GM21381 (cell line): ENCODE results near the gene PALM3.
A peak's percentile ranks its signal among the peaks of the same experiment; 100 is the strongest.
"Not testable (repeated sequence)": the region's sequence is repeated elsewhere in the genome, so short reads cannot be mapped to it uniquely, and the experiment has no call there.

Source experiments
- ATAC-seq: cut with Tn5 transposase; IDR thresholded peaks from one replicate; pipeline ENCODE4 v1.9.1; 2021; ENCODE audit warnings: mild to moderate bottlenecking, moderate library complexity; ENCODE audit not compliant: unreplicated experiment

PALM3 gene

DNA sequence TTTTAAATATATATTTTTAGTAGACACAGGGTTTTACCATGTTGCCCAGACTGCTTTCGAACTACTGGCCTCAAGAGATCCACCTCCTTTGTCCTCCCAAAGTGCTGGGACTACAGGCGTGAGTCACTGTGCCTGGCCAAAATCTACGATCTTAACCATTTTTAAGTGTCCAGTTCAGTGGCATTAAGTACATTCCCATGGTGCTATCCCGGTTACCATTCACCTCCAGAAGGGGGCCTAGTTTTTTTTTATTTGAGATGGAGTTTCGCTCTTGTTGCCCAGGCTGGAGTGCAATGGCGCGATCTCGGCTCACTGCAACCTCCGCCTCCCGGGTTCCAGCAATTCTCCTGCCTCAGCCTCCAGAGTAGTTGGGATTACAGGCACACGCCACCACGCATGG, 26.7 kb downstream of the PALM3 start:
- ATAC-seq, result not testable (repeated sequence)

DNA sequence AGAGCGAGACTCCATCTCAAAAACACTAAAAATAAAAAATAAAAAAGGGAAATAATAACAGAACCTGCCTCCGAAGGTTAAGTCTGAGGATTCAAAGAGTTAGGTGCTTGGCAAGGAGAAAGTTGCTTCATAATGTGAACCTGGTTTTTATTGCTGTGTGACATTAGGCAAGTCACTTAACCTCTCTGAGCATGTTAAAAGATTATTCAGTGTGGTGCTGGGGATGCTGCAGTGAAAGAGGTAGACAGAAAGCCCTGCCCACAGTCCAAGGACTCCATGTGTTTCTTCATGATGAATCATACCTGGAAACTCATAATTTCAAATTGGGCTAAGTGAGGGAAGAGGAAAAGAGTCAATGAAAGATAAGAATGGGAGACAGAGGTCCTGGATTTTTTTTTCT, 27.9 kb downstream of the PALM3 start:
- ATAC-seq, result no peak

- ATAC-seq, result no peak
Observed at GRCh38 chr19:14031719-14032480, 30.0 kb downstream of the PALM3 start, which contains the start of gene IL27RA. Gene IL27RA, plus strand, starts transcription at chr19:14031762. Its CDS starts 111 bp downstream, at chr19:14031873.

DNA sequence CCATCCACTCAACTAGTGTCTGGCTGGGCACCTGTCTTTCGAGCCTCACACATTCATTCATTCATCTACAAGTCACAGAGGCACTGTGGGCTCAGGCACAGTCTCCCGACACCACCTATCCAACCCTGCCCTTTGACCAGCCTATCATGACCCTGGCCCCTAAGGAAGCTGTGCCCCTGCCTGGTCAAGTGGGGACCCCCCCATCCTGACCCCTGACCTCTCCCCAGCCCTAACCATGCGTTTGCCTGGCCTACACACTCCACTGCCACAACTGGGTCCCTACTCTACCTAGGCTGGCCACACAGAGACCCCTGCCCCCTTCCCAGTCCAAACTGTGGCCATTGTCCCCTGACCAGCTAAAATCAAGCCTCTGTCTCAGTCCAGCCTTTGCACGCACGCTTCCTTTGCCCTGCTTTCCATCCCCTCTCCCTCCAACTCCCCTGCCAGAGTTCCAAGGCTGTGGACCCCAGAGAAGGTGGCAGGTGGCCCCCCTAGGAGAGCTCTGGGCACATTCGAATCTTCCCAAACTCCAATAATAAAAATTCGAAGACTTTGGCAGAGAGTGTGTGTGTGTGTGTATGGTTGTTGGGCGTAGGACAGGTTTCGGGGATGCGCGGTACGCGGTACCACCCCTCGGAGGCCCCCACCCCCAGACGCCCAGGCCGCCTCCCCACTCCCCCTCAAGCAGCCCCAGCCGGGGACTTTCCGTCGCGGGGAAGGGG, 30.7 kb downstream of the PALM3 start:
- no peak for ATAC-seq

DNA sequence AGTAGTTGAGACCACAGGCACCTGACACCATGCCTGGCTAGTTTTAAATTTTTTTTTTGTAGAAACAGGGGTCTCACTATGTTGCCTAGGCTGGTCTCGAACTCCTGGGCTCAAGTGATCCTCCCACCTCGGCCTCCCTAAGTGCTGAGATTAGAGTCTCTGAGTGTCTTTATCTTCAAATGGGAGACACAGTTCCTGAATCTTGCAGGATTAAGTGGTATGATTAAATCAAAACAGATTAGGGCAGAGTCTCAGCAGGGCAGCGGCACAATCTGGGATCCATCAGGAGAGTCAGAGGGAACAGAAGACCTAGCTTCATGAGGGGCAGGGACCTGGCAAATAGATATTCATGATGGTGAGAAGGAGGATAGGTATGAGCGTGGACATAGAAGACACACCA, 33.0 kb downstream of the PALM3 start:
- no peak for ATAC-seq

GRCh38 chr19:14027856-14028450, 33.9 kb downstream of the PALM3 start, which contains the start of gene RLN3:
Gene RLN3, plus strand, starts transcription at chr19:14028148. Its CDS starts 57 bp downstream, at chr19:14028205.
- no peak for ATAC-seq

DNA sequence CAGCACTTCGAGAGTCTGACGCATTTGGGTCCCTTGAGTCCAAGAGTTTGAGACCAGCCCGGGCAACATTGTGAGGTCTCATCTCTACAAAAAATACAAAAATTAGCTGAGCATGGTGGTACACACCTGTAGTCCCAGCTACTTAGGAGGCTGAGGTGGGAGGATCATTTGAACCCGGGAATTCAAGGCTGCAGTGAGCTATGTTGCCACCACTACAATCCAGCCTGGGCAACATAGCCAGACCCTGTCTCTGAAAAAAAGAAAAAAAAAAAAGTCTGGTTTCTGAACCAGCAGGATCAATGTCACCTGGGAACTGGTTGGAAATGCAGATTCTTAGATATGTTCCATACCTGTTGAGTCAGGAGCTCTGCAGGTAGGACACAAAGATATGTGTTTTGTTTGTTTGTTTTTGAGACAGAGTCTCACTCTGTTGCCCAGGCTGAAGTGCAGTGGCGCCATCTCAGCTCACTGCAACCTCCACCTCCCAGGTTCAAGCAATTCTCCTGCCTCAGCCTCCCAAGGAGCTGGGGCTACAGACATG, 35.2 kb downstream of the PALM3 start:
- ATAC-seq, result not testable (repeated sequence)

- no peak for ATAC-seq
Observed at GRCh38 chr19:14023404-14024235, 38.3 kb downstream of the PALM3 start.

DNA sequence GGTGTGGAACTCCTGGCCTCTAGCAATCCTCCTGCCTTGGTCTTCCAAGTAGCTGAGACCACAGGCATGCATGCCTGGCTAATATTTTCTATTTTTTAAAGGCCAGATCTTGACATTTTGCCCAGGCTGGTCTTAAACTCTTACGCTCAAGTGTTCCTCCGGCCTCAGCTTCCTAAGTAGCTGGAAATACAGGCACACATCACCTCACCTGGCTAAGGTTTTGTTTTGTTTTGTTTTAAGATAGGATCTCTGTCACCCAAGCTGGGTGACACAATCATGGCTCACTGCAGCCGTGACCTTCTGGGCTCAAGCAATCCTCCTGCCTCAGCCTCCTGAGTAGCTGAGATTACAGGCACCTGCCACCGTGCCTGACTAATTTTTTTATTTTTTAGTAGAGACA, 39.4 kb downstream of the PALM3 start:
- no peak for ATAC-seq

DNA sequence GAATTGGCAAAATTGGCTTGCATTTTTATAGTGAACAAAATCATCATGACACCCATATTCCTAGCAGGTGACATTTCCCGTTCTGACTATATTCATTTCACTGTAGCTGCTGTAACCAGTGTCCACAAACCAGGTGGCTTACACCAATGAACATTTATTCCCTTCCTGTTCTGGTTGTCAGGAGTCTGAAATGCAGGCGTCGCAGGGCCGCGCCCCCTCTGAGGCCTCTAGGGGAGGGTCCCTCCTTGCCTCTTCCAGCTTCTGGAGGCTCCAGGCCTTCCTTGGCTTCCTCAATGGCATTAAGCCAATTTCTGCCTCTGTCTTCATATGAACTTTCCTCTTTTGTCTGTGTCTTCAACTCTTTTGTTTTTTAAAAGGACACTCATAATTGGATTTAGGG, 40.4 kb downstream of the PALM3 start:
- no peak for ATAC-seq

DNA sequence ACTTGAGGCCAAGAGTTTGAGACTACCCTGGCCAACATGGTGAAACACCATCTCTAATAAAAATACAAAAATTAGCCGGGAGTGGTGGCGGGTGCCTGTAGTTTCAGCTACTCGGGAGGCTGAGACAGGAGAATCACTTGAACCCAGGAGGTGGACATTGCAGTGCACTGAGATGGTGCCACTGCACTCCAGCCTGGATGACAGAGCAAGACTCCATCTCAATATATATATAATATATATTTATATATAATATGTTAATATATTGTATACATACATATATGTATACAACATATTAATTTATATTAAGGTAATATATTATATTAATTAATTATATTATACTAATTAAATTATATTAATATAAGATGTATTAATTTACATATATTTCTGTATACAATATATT, 42.1 kb downstream of the PALM3 start:
- ATAC-seq, result not testable (repeated sequence)

DNA sequence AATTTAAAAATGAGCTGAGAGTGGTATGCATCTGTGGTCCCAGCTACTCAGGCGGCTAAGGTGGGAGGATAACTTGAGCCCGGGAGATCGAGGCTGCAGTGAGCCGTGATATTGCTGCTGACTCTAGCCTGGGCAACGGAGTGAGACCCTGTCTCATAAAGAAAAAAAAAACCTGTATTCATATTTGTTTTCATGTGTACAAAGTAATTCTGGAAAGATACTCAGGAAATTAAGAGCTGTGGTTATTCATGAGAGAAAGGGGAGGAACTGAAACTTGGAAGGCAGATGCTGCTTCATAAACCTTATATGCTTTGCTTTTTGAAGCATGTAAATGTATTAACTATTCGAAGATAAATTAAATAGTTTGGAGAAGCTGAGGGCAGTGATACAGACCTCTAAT, 42.8 kb downstream of the PALM3 start:
- ATAC-seq, result no peak

GRCh38 chr19:14015524-14016035, 46.3 kb downstream of the PALM3 start:
- peak; percentile 83 for ATAC-seq

- no peak for ATAC-seq
Observed at GRCh38 chr19:14012378-14012915, 49.4 kb downstream of the PALM3 start.

DNA sequence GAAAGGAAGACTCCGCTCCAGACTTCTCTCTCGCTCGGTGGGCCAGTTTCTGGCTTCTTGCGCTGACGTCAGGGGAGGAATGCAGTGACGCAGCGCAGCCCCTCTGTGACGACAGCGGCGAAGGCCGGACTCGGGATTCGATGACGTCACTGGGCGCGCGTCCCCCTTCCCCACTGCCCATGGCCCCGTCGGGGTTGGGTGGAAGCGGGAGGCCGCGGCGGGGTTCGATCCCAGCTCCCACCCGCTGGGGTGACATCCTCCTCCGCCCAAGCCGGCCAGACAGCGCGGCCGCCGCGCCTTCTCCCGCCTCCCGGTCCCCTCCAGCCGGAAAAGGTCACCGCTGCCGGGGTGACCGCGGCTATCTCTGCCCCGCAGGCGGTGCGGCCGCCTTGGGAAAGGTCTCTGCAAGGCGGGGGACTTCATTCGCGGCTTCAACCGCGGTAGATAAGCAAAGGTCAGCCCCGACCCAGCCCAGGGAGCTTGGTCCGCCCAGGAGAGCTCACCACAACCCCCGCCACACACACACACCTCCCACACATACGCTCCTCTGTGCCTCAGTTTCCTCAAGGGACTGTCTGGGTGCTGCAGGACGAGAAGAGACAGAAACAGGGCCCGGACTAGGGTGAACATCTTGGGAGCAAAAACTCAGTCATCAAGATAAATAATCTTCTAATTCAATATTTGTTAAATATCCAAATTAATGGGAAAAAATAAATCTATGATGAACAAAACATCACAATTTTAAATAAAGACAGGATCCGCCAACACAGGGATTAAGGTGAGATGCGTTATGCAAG, 54.9 kb downstream of the PALM3 start:
- ATAC-seq, result peak; percentile 33

DNA sequence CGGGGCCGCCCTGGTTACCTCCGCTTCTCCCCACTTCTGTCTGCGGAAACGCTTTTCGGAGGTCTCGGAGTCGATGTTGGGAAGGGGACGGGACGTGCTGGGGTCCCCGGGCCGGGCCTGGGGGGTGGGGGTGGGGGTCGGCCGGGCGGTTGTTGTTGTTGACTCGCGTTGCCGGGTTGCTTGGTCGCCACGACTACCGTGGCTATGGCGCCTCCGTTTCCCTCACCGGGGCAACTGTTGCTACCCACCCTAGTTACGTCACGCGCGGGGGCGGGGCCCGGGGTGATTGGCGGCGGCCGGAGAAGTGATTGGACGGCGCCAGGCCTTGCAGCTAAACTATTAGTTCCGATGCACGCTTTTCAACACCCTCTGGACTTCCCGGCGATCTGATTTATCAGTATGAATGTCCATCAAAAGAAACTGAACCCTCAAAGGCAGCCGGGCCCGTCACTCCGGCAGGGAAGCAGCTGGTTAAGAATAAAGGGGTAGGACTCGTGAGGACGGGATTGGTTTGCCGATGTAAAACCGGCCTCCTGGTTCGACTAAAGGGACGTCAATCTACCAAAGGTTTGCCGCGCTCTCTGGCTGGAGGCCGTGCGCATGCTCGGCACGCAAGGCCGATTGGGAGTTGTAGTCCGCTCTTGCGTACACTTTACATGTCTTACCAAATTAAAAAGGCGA, 55.7 kb downstream of the PALM3 start, which contains the start of gene RFX1:
Gene RFX1 (minus strand): TSS at position 236 of the 681 bp plus-strand sequence. CDS start 12,477 bp downstream, outside the sequence.
- ATAC-seq, result peak; percentile 67

GRCh38 chr19:14005349-14006084, 56.4 kb downstream of the PALM3 start:
- peak; percentile 35 for ATAC-seq
